GM12892 (cell line): ENCODE data around the gene WWOX.

Experiments
- POLR2A ChIP-seq: IDR thresholded peaks from 2 replicates; pipeline ENCODE4 v1.6.1; 2011; ENCODE audit warnings: low read depth, low read length, control low read depth
- POLR2AphosphoS5 ChIP-seq: IDR thresholded peaks from 2 replicates; pipeline ENCODE4 v1.6.1; 2011; ENCODE audit warnings: low read depth, low read length, control low read depth
- TAF1 ChIP-seq: IDR thresholded peaks from 2 replicates; pipeline ENCODE4 v1.6.1; 2011; ENCODE audit warnings: low read depth, mild to moderate bottlenecking, control low read depth, low read length, borderline replicate concordance

GRCh38 chr16:78230832-78231231 is 131.4 kb downstream of the WWOX start:
- no peak for TF ChIP-seq POLR2AphosphoS5
- TF ChIP-seq TAF1: no peak
- TF ChIP-seq POLR2A: no peak
